Activated CD4-positive, alpha-beta T cell treated with anti-CD3 and anti-CD28 coated beads, Interleukin-2, amount 10 ng/mL, durations not matched to agents 7 days and 5 days (primary cell): ENCODE measurements around the gene OR52K2. TPM values are rescaled to one million over a fixed set of nuclear protein-coding genes. Genes with fewer than 3 reads are reported as not detected.
"Not testable (repeated sequence)": the region's sequence is repeated elsewhere in the genome, so short reads cannot be mapped to it uniquely, and the experiment has no call there.

ENCODE experiments used
- CTCF ChIA-PET: fragments of 350-600 bp; sonication (Branson Sonifier 250); formaldehyde crosslinking; loops from one replicate; lab custom pipeline; 2021; ENCODE audit warnings: antibody characterized with exemption; lab: Charles Lee
- POLR2A ChIA-PET: fragments of 350-600 bp; sonication (Branson Sonifier 250); formaldehyde crosslinking; loops from one replicate; lab custom pipeline; 2021; ENCODE audit warnings: antibody characterized with exemption; lab: Charles Lee
- DNase-seq: peaks from one replicate; pipeline ENCODE4 v3.0.0-alpha.2; 2020
- H3K27ac Mint-ChIP-seq: one replicate; pipeline ENCODE4 v1.8.0; 2021; ENCODE audit warnings: mild to moderate bottlenecking, moderate library complexity, mixed read lengths
- H3K27me3 Mint-ChIP-seq: one replicate; pipeline ENCODE4 v1.8.0; 2021; ENCODE audit warnings: mixed read lengths
- H3K36me3 Mint-ChIP-seq: one replicate; pipeline ENCODE4 v1.8.0; 2021; ENCODE audit warnings: low read depth, mixed read lengths
- H3K4me1 Mint-ChIP-seq: one replicate; pipeline ENCODE4 v1.8.0; 2021; ENCODE audit warnings: mixed read lengths
- H3K4me3 Mint-ChIP-seq: one replicate; pipeline ENCODE4 v1.8.0; 2021; ENCODE audit warnings: mild to moderate bottlenecking, moderate library complexity, mixed read lengths
- H3K9me3 Mint-ChIP-seq: one replicate; pipeline ENCODE4 v1.8.0; 2021; ENCODE audit warnings: mixed read lengths
- total RNA-seq, 2 experiments: library from RNA; stranded (reverse); gene quantifications; one replicate each; pipeline ENCODE4 v1.2.3, GENCODE V29; 2021

The OR52K2 gene
- total RNA-seq, 2 experiments from 2014 or later, result not detected

GRCh38 chr11:4460151-4460550 lies 11.1 kb downstream of the OR52K2 start:
- DNase-seq, result no peak
- Mint-ChIP-seq H3K4me3 (no peak overlapping the region), H3K27ac (peak overlapping the region; percentile 10), H3K4me1 (peaks cover 24% of the 10 kb centered on the region), H3K36me3 (peaks cover 8% of the 10 kb centered on the region), H3K27me3 (peaks cover 3% of the 10 kb centered on the region), H3K9me3 (peaks cover 18% of the 10 kb centered on the region)
- CTCF ChIA-PET, result no interaction called here
- POLR2A ChIA-PET, result no interaction called here

GRCh38 chr11:4464216-4465159 lies 15.4 kb downstream of the OR52K2 start:
- DNase-seq, result no peak
- Mint-ChIP-seq H3K4me1 (peaks cover 11% of the 10 kb centered on the region), H3K36me3 (peaks cover 8% of the 10 kb centered on the region), H3K27ac (no peak overlapping the region), H3K27me3 (peaks cover 5% of the 10 kb centered on the region), H3K4me3 (no peak overlapping the region), H3K9me3 (peaks cover 18% of the 10 kb centered on the region)
- ChIA-PET CTCF (interaction anchor here (0.6 kb wide), 1 partner anchor 36 kb away, joined by 3 read pairs; no protein-coding TSS in a partner anchor), POLR2A (no interaction called here)

- Mint-ChIP-seq H3K27ac (no peak overlapping the region), H3K4me3 (no peak overlapping the region), H3K9me3 (peaks cover 18% of the 10 kb centered on the region), H3K27me3 (peaks cover 11% of the 10 kb centered on the region), H3K4me1 (peaks cover 8% of the 10 kb centered on the region), H3K36me3 (peaks cover 8% of the 10 kb centered on the region)
- ChIA-PET CTCF (no interaction called here), POLR2A (no interaction called here)
- DNase-seq, result no peak
Measured at GRCh38 chr11:4465407-4465806, 16.3 kb downstream of the OR52K2 start.

- ChIA-PET CTCF (no interaction called here), POLR2A (no interaction called here)
- H3K36me3 Mint-ChIP-seq, result peaks cover 8% of the 10 kb centered on the region
- H3K4me3 Mint-ChIP-seq, result no peak overlapping the region
- H3K27ac Mint-ChIP-seq, result no peak overlapping the region
- H3K27me3 Mint-ChIP-seq, result peaks cover 17% of the 10 kb centered on the region
- H3K4me1 Mint-ChIP-seq, result peaks cover 8% of the 10 kb centered on the region
- no peak for DNase-seq
- H3K9me3 Mint-ChIP-seq, result peaks cover 18% of the 10 kb centered on the region
Measured at GRCh38 chr11:4466131-4466870, 17.2 kb downstream of the OR52K2 start.

GRCh38 chr11:4466871-4467442 lies 17.9 kb downstream of the OR52K2 start:
- Mint-ChIP-seq H3K4me1 (peaks cover 8% of the 10 kb centered on the region), H3K27me3 (peaks cover 20% of the 10 kb centered on the region), H3K9me3 (peaks cover 18% of the 10 kb centered on the region), H3K27ac (no peak overlapping the region), H3K4me3 (no peak overlapping the region), H3K36me3 (peaks cover 8% of the 10 kb centered on the region)
- DNase-seq, result no peak
- ChIA-PET CTCF (no interaction called here), POLR2A (no interaction called here)

GRCh38 chr11:4467811-4468606 lies 18.9 kb downstream of the OR52K2 start:
- H3K4me1 Mint-ChIP-seq, result peaks cover 5% of the 10 kb centered on the region
- H3K27ac Mint-ChIP-seq, result no peak overlapping the region
- ChIA-PET CTCF (no interaction called here), POLR2A (no interaction called here)
- peaks cover 18% of the 10 kb centered on the region for H3K9me3 Mint-ChIP-seq
- H3K27me3 Mint-ChIP-seq, result peaks cover 20% of the 10 kb centered on the region
- H3K4me3 Mint-ChIP-seq, result no peak overlapping the region
- H3K36me3 Mint-ChIP-seq, result peaks cover 8% of the 10 kb centered on the region
- no peak for DNase-seq

GRCh38 chr11:4479644-4480043 lies 30.5 kb downstream of the OR52K2 start:
- Mint-ChIP-seq H3K9me3 (no peaks in the 10 kb centered on the region), H3K27me3 (no peaks in the 10 kb centered on the region), H3K4me1 (peaks cover 5% of the 10 kb centered on the region), H3K4me3 (no peak overlapping the region), H3K27ac (no peak overlapping the region), H3K36me3 (no peaks in the 10 kb centered on the region)
- CTCF ChIA-PET, result no interaction called here
- DNase-seq, result no peak
- POLR2A ChIA-PET, result no interaction called here

- DNase-seq, result no peak
Measured at GRCh38 chr11:4480577-4481239, 31.6 kb downstream of the OR52K2 start.

GRCh38 chr11:4481240-4481582 lies 32.1 kb downstream of the OR52K2 start:
- Mint-ChIP-seq H3K27me3 (peaks cover 1% of the 10 kb centered on the region), H3K4me1 (peaks cover 5% of the 10 kb centered on the region), H3K27ac (no peak overlapping the region), H3K36me3 (no peaks in the 10 kb centered on the region), H3K9me3 (no peaks in the 10 kb centered on the region), H3K4me3 (no peak overlapping the region)
- ChIA-PET CTCF (no interaction called here), POLR2A (no interaction called here)
- DNase-seq, result no peak

More at GRCh38 chr11:4480577-4481239, 31.6 kb downstream of the OR52K2 start:
- CTCF ChIA-PET, result no interaction called here
- no peaks in the 10 kb centered on the region for H3K9me3 Mint-ChIP-seq
- POLR2A ChIA-PET, result no interaction called here
- H3K36me3 Mint-ChIP-seq, result no peaks in the 10 kb centered on the region
- no peak overlapping the region for H3K27ac Mint-ChIP-seq
- H3K27me3 Mint-ChIP-seq, result no peaks in the 10 kb centered on the region
- H3K4me3 Mint-ChIP-seq, result no peak overlapping the region
- H3K4me1 Mint-ChIP-seq, result peaks cover 5% of the 10 kb centered on the region

- ChIA-PET POLR2A (no interaction called here), CTCF (interaction anchor here (0.9 kb wide), 1 partner anchor 17 kb away, joined by 3 read pairs; no protein-coding TSS in a partner anchor)
- no peaks in the 10 kb centered on the region for H3K9me3 Mint-ChIP-seq
- H3K4me3 Mint-ChIP-seq, result no peak within 1 kb of the TSS
- no peaks in the 10 kb centered on the region for H3K36me3 Mint-ChIP-seq
- no peak for DNase-seq
- H3K27ac Mint-ChIP-seq, result no peak within 1 kb of the TSS
- H3K4me1 Mint-ChIP-seq, result peaks cover 5% of the 10 kb centered on the region
- peaks cover 11% of the 10 kb centered on the region for H3K27me3 Mint-ChIP-seq
Measured at GRCh38 chr11:4482445-4482844, 33.4 kb downstream of the OR52K2 start, which contains the start of gene OR52K1. TSS of gene OR52K1 (plus strand) at chr11:4482646. CDS start at chr11:4488901, 6,255 bp downstream.

GRCh38 chr11:4484310-4484709 lies 35.2 kb downstream of the OR52K2 start:
- no peak for DNase-seq
- Mint-ChIP-seq H3K4me1 (peaks cover 5% of the 10 kb centered on the region), H3K27ac (no peak overlapping the region), H3K9me3 (no peaks in the 10 kb centered on the region), H3K4me3 (no peak overlapping the region), H3K27me3 (peaks cover 13% of the 10 kb centered on the region), H3K36me3 (no peaks in the 10 kb centered on the region)
- ChIA-PET CTCF (no interaction called here), POLR2A (no interaction called here)

- H3K4me1 Mint-ChIP-seq, POLR2A ChIA-PET, DNase-seq, H3K4me3 Mint-ChIP-seq, H3K27ac Mint-ChIP-seq, H3K36me3 Mint-ChIP-seq, H3K9me3 Mint-ChIP-seq: not testable (repeated sequence)
- CTCF ChIA-PET, result interaction anchor here (5.4 kb wide), 1 partner anchor 305 kb away, joined by 33 read pairs; no protein-coding TSS in a partner anchor
- peaks cover 23% of the 10 kb centered on the region for H3K27me3 Mint-ChIP-seq
Measured at GRCh38 chr11:4491405-4491804, 42.3 kb downstream of the OR52K2 start.
